HG03280 (cell line): ENCODE measurements around the gene LRAT.

ENCODE experiments used
- ATAC-seq: cut with Tn5 transposase; IDR thresholded peaks from one replicate; pipeline ENCODE4 v1.9.1; 2021; ENCODE audit warnings: mild to moderate bottlenecking, moderate library complexity; ENCODE audit not compliant: unreplicated experiment

LRAT gene

GRCh38 chr4:154760895-154761294 lies 17.1 kb downstream of the LRAT start:
- no peak for ATAC-seq

DNA sequence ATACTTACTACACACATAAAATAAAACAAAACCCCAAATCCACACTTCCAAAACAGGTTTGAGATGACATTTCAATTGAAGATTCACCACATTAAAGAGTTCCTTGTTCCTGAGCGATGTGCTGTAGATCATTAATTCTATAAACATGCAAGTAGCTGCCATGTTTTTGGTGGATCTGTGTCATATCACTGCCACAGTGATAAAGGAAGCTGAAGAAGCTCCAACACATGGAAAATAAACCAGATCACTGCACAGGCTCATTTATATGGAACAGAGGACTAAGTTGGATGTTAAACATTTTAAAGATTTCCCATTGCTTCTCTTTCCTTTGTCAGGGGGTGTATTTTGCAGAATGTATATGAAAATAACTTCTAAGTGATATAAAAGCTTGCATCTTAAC lies 34.5 kb downstream of the LRAT start:
- no peak for ATAC-seq

- ATAC-seq: no peak
Measured at GRCh38 chr4:154779362-154779947, 35.7 kb downstream of the LRAT start.

DNA sequence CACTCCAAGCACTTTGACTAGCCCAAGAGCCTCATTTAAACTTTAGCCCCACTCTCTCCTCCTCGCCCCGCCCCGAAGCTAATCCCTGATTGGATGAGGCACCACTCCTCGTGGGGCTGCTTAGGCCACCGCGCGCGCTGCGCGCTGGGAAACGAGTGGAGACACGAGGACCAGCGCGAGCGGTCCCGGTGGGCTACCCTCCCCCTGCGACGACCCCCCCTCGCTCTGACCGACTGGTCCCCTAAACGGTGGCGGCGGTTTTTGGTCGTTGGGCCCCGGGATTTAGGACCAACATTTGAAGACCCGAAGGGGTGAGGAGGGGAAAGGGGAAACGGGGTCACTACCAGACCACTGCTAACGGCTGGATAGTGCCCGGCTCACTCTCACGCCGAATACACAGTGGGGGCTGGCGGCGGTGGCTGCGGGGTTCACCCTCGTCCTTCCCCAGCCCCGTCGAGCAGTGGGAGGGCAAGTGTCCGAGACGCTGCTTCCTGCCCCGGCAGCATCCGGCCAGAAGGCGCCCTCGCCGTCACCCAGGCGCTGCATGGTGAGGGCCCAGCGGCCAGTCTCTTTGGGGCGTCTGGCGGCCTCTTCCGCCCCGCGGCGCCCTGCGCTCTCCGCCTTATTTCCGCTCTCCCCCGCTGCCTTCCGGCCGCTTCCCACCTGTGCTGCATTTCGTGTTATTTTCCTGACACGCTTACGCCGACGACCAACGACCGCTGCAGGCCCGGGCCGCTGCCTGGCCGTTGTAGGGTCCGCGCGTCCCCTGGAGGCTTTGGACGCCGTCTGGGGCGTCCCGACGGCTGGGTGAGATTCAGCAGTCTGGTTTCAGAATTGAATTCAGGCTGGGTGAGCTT lies 37.6 kb downstream of the LRAT start, which contains the start of gene RBM46:
RBM46 (plus strand) TSS at position 147 of the 857 bp plus-strand sequence. CDS start 15,481 bp downstream, outside the sequence.
- no peak for ATAC-seq

DNA sequence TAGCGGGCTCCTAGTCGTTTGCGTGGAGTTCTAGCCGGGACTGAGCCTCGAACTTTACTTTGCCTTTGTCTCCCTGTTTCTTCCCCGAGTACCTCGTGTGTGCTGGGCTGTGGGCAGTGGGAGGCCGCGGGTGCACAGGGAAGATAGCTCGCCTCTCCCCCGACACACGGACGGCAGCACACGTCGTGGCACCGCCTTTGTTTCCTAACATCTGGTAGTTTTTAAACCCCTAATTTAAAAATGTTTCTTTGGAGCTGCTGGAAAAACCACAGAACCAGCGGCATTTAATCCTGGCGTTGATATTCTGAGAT lies 38.1 kb downstream of the LRAT start:
- ATAC-seq: no peak
